ENCODE results near the gene ADCY10. TPM values are rescaled to one million over a fixed set of nuclear protein-coding genes. Genes with fewer than 3 reads are reported as not detected.
A peak's percentile ranks its signal among the peaks of the same experiment; 100 is the strongest.
"Not testable (repeated sequence)": the region's sequence is repeated elsewhere in the genome, so short reads cannot be mapped to it uniquely, and the experiment has no call there.

The ADCY10 gene
- total RNA-seq, 2 donors from 2014 or later, result 0.33 to 0.48 TPM

DNA sequence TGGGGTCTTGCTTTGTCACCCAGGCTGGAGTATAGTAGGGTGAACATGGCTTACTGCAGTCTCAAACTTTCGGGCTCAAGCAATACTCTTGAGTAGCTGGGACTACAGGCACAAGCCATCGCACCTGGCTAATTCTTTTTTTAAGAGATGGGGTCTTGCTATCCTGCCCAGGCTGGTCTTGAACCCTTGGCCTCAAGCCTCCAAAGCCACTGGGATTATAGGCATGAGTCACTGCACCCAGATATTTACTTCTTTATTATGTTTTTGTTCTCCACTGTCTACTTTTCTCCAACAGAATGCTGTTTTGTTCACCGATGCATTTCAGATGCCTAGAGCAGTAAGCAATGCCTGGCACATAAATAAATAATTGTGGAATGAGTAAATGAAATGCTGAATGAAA lies 72.4 kb downstream of the ADCY10 start:
- Mint-ChIP-seq H3K4me3 (no peak overlapping the region), H3K27me3 (peaks cover 8 to 12% of the 10 kb centered on the region in 2 donors)

DNA sequence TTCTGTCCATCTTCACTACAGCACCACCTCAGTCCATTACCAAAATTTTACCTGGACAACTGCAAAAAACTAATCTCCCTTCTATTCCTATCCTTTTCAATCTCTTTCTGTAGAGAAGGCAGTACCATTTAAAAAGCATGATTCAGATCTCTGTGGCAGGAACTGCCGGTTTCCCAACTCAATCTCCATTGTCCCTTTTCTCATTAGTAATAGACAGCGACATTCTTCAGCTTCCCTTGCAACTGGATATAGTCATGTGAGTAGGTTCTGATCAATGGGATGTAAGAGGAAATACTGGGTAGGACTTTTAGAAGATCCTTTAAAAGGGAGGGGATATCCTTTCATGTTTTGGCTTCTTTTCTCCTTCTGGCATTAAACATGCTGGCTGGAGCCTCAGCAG lies 74.9 kb downstream of the ADCY10 start:
- H3K9me3 Mint-ChIP-seq, result no peaks in the 10 kb centered on the region
- DNase-seq (ENCODE audit: low spot score), result no peak
- ATAC-seq, result no peak
- no peak overlapping the region for H3K4me3 Mint-ChIP-seq
- no peaks in the 10 kb centered on the region for H3K36me3 Mint-ChIP-seq
- peaks cover 0 to 7% of the 10 kb centered on the region in 2 donors for H3K4me1 Mint-ChIP-seq (ENCODE audit: low read depth in 2 of 2)
- H3K27me3 Mint-ChIP-seq, result peaks cover 11 to 12% of the 10 kb centered on the region in 2 donors
- no peak overlapping the region for H3K27ac Mint-ChIP-seq

More for the DNA sequence above, 72.4 kb downstream of the ADCY10 start:
- no peak for DNase-seq (ENCODE audit: low spot score)
- ATAC-seq, result no peak
- no peak overlapping the region for H3K27ac Mint-ChIP-seq
- H3K36me3 Mint-ChIP-seq, result no peaks in the 10 kb centered on the region
- peaks cover 0 to 7% of the 10 kb centered on the region in 2 donors for H3K4me1 Mint-ChIP-seq (ENCODE audit: low read depth in 2 of 2)
- H3K9me3 Mint-ChIP-seq, result no peaks in the 10 kb centered on the region

DNA sequence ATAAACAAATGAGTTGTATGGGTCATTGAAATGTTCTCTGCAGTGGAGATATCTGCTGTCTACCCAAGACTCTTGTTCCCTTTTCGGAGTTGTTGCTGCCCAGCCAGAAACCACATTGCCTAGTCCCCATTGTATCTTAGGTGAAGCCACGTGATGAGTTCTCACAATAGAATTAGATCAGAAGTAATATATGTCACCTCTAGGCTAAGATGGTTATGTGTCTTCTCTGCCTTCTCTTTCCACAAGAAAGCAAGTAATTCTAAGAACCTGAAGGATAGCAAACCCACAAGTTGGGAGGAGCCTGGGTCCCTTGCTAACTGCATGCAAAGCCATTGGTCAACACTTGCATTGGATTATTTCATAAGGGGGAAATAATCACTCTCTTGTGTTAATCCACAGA lies 76.6 kb downstream of the ADCY10 start:
- no peak overlapping the region for H3K27ac Mint-ChIP-seq
- no peak overlapping the region for H3K4me3 Mint-ChIP-seq
- H3K27me3 Mint-ChIP-seq, result peaks cover 11 to 12% of the 10 kb centered on the region in 2 donors
- H3K36me3 Mint-ChIP-seq, result no peaks in the 10 kb centered on the region
- peak in 1 of 2 donors; percentile 33 for ATAC-seq
- no peak for DNase-seq (ENCODE audit: low spot score)
- no peaks in the 10 kb centered on the region for H3K9me3 Mint-ChIP-seq
- H3K4me1 Mint-ChIP-seq (ENCODE audit: low read depth in 2 of 2), result peaks cover 0 to 7% of the 10 kb centered on the region in 2 donors

DNA sequence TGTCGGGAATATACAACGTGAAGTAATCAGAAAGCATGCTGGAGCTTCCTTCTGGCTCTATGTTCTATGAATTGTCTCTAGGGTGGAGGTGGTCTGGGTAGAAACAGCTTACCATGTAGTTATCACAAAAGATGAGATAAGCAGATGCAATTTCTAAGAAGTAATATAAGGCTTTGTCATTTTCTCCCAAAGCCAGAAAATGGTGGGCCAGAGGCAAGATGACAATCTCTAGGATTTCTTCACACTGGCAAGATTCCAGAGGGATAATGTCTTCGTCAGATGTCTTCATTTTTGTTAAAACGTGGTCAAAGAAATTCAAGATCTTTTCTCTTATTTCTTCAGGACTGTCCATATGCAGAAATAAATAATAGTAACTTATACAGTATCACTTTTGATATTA lies 77.7 kb downstream of the ADCY10 start:
- DNase-seq (ENCODE audit: low spot score) (no peak), ATAC-seq (no peak)
- Mint-ChIP-seq H3K36me3 (no peaks in the 10 kb centered on the region), H3K27me3 (peaks cover 11 to 12% of the 10 kb centered on the region in 2 donors), H3K27ac (no peak overlapping the region), H3K4me1 (ENCODE audit: low read depth in 2 of 2) (peaks cover 0 to 7% of the 10 kb centered on the region in 2 donors), H3K4me3 (no peak overlapping the region), H3K9me3 (no peaks in the 10 kb centered on the region)

DNA sequence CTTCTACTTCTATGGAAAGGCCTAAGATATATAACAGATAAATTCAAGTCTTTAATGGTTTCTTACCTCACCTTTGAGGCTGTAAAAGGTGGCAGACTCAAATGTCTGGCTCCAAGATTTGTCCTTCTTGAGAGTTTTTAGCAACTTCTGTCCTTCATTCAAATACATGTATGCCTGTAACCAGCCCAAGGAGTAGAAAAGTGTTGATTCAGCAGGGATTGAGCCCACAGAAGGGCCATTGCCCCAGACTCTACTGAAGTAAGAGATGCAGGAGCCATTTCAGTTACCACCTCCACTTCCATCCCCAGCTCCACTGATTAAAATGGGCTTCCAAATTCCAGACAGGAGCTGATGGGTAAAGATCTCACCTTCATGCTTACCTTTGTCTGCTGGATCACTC lies 80.0 kb downstream of the ADCY10 start:
- no peak for ATAC-seq
- Mint-ChIP-seq H3K27me3 (peaks cover 8% of the 10 kb centered on the region in 2 donors), H3K36me3 (no peaks in the 10 kb centered on the region), H3K4me1 (ENCODE audit: low read depth in 2 of 2) (peaks cover 0 to 5% of the 10 kb centered on the region in 2 donors), H3K4me3 (no peak overlapping the region), H3K27ac (no peak overlapping the region), H3K9me3 (no peaks in the 10 kb centered on the region)
- DNase-seq (ENCODE audit: low spot score), result no peak

DNA sequence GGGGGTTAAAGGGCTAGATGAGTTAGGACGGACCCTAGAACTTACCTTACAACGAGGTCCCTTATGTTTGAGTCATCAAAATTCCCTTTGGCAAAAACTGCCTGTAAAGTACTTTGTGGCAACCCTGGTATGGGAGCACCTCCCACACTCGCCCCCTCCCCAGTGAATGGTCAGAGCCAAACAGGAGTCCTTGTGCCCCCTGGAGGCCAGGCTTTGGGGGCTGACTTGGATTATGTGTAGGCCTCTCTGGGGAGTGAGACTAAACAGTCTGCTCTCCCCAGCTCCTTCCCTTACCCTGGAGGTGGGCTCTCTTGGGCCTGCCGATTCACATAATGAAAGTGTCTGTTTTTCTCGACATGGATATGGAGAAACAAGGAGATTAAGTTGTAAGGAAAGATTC lies 81.2 kb downstream of the ADCY10 start:
- no peak overlapping the region for H3K4me3 Mint-ChIP-seq
- H3K4me1 Mint-ChIP-seq (ENCODE audit: low read depth in 2 of 2), result no peaks in the 10 kb centered on the region
- H3K27ac Mint-ChIP-seq, result no peak overlapping the region

DNA sequence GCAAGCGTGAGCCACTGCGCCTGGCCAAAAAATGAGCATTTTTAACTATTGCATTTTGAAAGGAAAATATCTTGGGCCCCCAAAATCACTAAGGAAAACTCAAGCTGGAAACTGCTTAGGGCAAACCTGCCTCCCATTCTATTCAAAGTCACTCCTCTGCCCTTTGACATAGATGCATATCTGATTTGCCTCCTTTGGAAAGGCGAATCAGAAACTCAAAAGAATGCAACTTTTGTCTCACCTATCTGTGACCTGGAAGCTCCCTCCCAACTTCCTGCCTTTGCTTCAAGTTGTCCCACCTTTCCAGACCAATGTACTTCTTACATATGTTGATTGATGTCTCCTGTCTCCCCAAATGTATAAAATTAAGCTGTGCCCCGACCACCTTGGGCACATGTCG lies 83.3 kb downstream of the ADCY10 start:
- not testable (repeated sequence) for H3K36me3 Mint-ChIP-seq; H3K4me3 Mint-ChIP-seq; H3K9me3 Mint-ChIP-seq; DNase-seq (ENCODE audit: low spot score); H3K27me3 Mint-ChIP-seq; ATAC-seq; H3K4me1 Mint-ChIP-seq (ENCODE audit: low read depth in 2 of 2)
- H3K27ac Mint-ChIP-seq, result peak overlapping the region in 1 of 2 donors; percentile 54

More for the DNA sequence above, 81.2 kb downstream of the ADCY10 start:
- Mint-ChIP-seq H3K27me3 (peaks cover 0 to 3% of the 10 kb centered on the region in 2 donors), H3K9me3 (no peaks in the 10 kb centered on the region), H3K36me3 (no peaks in the 10 kb centered on the region)
- DNase-seq (ENCODE audit: low spot score) (no peak), ATAC-seq (no peak)

DNA sequence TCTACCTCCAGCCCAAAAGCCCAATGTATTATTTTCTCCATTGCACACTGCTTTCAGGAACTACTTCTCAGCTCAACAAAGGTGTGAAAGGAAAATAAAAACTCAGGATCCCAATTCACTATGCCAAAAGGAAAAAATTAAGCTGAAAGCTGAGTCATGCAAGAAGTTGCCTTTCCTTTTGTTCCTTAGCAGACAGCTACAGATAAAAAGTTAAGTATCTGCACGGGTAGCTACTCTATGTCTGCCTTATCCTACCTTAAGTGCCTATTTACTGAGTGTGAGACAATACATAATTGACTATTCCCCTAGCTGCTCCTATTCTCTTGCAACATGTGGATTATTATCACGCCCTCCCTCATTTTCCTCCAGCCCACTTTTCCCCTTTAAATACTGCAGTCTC lies 84.1 kb downstream of the ADCY10 start:
- Mint-ChIP-seq H3K27ac (no peak overlapping the region), H3K36me3 (no peaks in the 10 kb centered on the region), H3K9me3 (no peaks in the 10 kb centered on the region), H3K4me1 (ENCODE audit: low read depth in 2 of 2) (no peaks in the 10 kb centered on the region), H3K4me3 (no peak overlapping the region), H3K27me3 (peaks cover 0 to 3% of the 10 kb centered on the region in 2 donors)
- ATAC-seq, result no peak
- no peak for DNase-seq (ENCODE audit: low spot score)

DNA sequence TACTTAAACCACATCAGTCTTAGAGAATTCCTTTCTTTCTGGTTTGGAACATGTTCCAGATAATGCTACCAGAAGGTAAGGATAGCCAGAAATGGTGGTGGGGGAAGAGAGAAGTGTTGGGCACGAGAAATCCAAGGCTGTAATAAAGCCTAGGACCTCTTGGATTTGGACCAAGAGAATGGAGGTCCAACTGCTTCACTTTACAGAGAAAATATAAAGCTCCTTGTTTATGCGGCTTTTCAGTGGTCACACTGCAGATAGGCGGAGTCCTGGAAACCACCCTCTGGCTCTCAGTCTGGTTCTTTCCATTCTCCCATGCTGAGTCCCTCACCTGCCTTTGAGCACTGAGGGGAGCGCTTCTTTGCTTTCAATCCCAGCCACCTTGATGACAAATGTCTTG lies 87.8 kb downstream of the ADCY10 start:
- H3K4me1 Mint-ChIP-seq (ENCODE audit: low read depth in 2 of 2), result peaks cover 0 to 3% of the 10 kb centered on the region in 2 donors
- no peak for DNase-seq (ENCODE audit: low spot score)
- no peak overlapping the region for H3K4me3 Mint-ChIP-seq
- no peaks in the 10 kb centered on the region for H3K36me3 Mint-ChIP-seq
- H3K27ac Mint-ChIP-seq, result no peak overlapping the region
- H3K9me3 Mint-ChIP-seq, result no peaks in the 10 kb centered on the region
- ATAC-seq, result no peak
- peaks cover 6 to 7% of the 10 kb centered on the region in 2 donors for H3K27me3 Mint-ChIP-seq

DNA sequence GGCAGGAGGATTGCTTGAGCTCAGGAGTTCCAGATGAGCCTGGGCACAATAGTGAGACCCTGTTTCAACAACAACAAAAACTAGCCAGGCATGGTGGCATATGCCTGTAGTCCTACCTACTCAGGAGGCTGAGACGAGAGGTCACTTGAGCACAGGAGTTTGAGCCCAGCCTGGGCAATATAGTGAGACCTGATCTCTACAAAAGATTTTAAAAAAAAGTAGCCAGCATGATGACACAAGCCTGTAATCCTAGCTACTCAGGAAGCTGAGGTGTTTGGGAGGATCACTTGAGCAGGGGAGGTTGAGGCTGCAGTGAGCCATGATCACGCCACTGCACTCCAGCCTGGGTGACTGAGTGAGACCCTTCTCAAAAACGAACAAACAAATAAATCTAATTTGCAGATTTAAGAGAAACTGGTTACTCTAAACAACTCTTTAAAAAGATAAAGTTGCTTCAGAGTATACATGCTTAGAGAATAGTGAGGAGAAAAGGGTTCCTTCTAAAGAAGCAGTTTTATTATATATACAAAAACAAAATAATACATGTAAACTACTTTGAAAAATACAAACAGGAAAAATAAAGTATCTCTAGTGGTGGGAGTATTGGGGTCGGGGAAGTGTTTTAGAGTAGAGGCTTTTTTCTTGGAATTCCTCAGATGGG lies 88.4 kb downstream of the ADCY10 start:
- DNase-seq (ENCODE audit: low spot score) (no peak), ATAC-seq (no peak)
- peaks cover 0 to 3% of the 10 kb centered on the region in 2 donors for H3K4me1 Mint-ChIP-seq (ENCODE audit: low read depth in 2 of 2)
- H3K27ac Mint-ChIP-seq, result no peak overlapping the region
- H3K9me3 Mint-ChIP-seq, result no peaks in the 10 kb centered on the region
- no peak overlapping the region for H3K4me3 Mint-ChIP-seq
- H3K36me3 Mint-ChIP-seq, result no peaks in the 10 kb centered on the region
- H3K27me3 Mint-ChIP-seq, result peaks cover 10 to 12% of the 10 kb centered on the region in 2 donors

DNA sequence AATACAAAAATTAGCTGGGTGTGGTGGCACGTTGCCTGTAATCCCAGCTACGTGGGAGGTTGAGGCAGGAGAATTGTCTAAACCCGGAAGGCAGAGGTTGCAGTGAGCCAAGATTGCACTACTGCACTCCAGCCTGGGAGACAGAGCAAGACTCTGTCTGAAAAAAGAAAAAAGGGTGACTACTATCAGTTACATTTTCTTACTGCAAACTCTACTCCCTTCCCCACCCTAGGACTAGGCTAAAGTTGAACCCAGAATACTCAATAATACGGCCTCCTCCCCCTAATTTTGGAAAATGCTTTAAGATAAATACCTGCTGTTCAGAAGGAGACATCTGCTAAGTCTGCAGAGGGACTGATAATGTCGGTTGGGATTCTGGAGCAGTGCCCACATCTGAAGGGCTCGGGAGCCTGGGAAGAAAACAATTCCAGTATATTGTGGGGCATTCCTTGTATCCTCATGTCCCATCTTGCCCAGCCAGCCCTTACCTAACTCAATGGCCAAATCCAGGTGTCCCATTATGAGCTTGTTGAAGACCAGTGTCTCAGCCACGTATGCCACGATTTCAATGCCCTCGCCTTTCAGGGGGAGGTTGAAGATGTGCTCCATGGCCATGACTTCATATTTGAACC lies 89.7 kb downstream of the ADCY10 start:
- Mint-ChIP-seq H3K9me3 (peaks cover 3% of the 10 kb centered on the region), H3K27ac (no peak overlapping the region), H3K4me3 (no peak overlapping the region), H3K36me3 (peaks cover 4% of the 10 kb centered on the region), H3K27me3 (peaks cover 12 to 15% of the 10 kb centered on the region in 2 donors), H3K4me1 (ENCODE audit: low read depth in 2 of 2) (peaks cover 6 to 8% of the 10 kb centered on the region in 2 donors)
- ATAC-seq (no peak), DNase-seq (ENCODE audit: low spot score) (no peak)

DNA sequence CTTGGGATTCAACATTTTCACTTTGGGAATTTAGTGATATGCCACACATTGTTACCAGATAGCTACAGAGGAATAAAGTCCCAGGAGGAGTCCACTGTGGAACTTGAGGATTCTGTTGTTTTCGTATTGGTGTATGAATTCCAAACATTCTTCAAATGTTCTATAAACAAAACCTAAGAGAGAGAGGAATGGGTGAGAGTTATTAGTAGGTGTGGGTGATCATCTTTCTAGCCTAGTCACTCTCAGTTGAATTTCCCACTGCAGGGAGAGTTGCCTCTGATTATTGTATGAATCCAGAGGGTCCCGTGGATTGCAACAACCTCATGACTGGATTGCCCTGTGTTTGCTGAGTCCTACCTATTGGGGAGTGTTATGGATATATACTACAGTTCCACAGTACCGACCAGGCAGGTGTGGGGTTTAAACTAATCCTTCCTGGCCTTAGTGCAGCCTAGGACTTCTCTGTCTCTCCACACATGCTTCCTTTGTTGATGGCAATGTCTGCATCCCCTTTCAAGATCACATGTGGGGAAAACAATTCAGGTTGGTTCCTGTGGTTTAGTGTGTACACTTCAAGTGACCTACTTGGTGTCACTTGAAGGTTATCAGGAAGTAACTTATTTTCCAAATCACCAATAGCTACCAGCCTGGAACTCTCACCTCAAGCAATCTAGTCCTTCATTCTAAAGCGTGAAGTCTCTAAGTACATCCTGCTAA lies 91.8 kb downstream of the ADCY10 start:
- ATAC-seq (no peak), DNase-seq (ENCODE audit: low spot score) (no peak)
- Mint-ChIP-seq H3K4me1 (ENCODE audit: low read depth in 2 of 2) (peaks cover 6 to 8% of the 10 kb centered on the region in 2 donors), H3K9me3 (peaks cover 3% of the 10 kb centered on the region), H3K4me3 (no peak overlapping the region), H3K27me3 (peaks cover 12 to 15% of the 10 kb centered on the region in 2 donors), H3K36me3 (peaks cover 4% of the 10 kb centered on the region), H3K27ac (no peak overlapping the region)

DNA sequence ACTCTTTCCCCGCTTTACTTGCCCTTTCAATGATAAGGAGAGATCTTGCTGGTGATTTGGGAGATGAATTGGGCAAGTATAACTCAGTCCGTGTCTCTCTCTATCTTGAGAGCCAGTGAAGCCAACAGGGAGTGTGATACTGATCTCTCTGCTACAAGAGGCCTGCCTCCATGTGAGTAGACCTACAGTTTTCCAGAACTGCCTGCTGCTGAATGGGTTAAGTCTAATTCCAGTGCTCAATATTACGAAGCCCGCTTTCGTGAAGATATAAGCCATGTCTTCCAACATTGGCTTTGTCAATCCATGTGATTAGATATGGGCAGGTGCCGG lies 92.6 kb downstream of the ADCY10 start:
- Mint-ChIP-seq H3K4me3 (no peak overlapping the region), H3K27ac (no peak overlapping the region), H3K4me1 (ENCODE audit: low read depth in 2 of 2) (peaks cover 6 to 8% of the 10 kb centered on the region in 2 donors), H3K9me3 (peaks cover 3% of the 10 kb centered on the region), H3K27me3 (peaks cover 12 to 15% of the 10 kb centered on the region in 2 donors), H3K36me3 (peaks cover 4% of the 10 kb centered on the region)
- ATAC-seq (no peak), DNase-seq (ENCODE audit: low spot score) (no peak)

DNA sequence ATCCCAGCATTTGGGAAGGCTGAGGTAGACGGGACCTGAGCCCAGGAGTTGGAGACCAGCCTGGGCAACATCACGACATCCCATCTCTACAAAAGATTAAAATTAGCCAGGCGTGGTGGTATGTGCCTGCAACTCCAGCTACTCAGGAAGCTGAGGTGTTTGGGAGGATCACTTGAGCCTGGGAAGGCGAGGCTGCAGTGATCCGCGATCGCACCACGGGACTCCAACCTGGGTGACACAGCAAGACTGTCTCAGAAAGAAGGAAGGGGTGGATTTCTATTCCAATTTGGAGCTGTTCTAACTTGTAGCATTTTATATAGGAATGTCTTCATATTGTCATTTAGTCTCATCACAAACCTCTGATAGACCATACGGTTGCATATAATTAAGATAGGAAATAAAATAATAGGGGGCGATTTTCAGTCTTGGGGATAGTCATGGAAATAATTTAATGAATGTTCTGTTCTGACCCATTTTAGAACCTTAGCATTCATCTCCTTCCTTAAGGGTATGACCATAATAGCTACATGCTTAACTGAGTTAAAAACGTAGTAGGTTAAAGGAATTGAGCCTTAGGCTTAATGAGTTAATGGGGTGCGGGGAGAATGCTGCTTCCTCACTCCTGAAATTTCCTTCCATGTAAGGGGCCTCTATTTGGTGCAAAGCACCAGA lies 93.1 kb downstream of the ADCY10 start:
- DNase-seq (ENCODE audit: low spot score), result no peak
- Mint-ChIP-seq H3K27ac (no peak overlapping the region), H3K4me1 (ENCODE audit: low read depth in 2 of 2) (peaks cover 6 to 8% of the 10 kb centered on the region in 2 donors), H3K9me3 (peaks cover 4% of the 10 kb centered on the region), H3K4me3 (no peak overlapping the region), H3K36me3 (peaks cover 6% of the 10 kb centered on the region), H3K27me3 (peaks cover 12 to 16% of the 10 kb centered on the region in 2 donors)
- ATAC-seq, result no peak

Data from natural killer cell treated with Interleukin-12 subunit alpha and Interleukin-12 subunit beta and Interleukin-15 and Interleukin-18, amount 100 ng/mL, for 72 hours (primary cell).